HG03175 (cell line): ENCODE data around the gene MTMR10.

Experiments
- ATAC-seq: cut with Tn5 transposase; IDR thresholded peaks from one replicate; pipeline ENCODE4 v1.9.1; 2021; ENCODE audit warnings: mild to moderate bottlenecking, moderate library complexity; ENCODE audit not compliant: unreplicated experiment

The MTMR10 gene

DNA sequence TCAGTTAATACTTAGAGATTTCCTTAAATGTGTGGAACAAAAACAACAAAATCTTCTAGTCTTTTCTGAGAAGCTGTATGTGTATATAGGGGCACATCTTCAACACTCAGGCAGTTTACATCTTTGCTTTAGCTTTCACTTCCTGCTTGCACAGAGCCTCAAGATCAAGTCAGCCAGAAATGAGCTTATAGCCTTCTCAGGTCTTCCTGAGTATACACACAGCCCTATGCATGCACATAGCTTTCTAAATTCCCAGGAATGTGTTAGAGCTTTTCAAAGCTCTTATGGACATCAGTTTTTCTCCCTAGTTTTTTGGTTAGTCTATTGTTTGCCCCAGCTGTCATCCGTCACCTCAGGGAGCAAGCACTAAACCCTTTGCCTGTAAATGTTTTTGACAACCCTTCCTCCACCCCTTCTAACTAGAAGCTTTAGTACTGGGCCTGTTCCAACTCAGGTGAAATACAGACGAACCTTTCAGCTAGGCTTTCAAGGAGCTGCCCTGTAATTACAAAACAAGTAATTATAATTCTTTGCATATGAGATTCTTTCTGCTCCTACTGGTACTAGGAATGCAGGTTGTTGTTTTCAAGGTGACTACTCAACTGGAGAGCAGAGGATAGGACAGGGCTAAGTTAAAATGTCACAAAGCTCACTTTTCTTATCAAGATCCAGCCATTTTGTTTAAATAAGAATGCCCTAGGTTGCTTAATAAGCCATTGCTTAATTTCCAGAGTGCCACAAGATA is 22.6 kb upstream of the MTMR10 start:
- ATAC-seq = peak; percentile 89

DNA sequence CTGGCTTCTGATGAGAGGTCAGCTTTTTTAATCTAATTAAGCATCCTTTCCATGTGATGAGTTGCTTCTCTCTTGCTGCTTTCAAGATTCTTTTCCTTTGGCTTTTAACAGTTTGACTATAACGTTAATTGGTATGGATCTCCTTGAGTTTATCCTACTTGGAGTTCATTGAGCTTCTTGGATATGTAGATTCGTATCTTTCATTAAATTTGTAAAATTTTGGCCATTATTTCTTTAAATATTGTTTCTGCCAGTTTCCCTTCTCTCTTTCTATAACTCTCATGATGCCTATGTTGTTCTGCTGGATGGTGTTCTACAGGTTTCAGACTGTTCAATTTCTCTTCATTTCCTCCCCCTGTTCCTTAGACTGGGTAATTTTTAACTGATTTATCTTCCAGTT is 21.0 kb upstream of the MTMR10 start:
- no peak for ATAC-seq

DNA sequence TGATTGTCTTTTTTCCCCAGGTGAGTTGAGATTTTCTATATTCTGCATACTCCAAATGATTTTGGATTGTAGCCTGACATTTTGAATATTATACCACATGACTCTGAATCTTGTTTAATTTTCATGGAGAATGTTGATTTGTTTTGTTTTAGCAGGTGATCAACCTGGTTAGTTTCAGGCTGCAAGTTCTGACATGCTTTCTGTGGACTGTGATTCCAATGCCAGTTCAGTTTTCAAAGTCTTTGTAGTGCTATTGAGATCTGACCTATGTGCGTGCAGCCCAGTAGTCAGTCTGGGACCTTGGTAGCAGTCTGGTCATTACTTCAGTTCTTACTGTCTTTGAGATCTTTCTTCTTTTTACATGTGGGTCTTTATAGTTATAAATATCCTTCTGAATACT is 18.6 kb upstream of the MTMR10 start:
- ATAC-seq = no peak

DNA sequence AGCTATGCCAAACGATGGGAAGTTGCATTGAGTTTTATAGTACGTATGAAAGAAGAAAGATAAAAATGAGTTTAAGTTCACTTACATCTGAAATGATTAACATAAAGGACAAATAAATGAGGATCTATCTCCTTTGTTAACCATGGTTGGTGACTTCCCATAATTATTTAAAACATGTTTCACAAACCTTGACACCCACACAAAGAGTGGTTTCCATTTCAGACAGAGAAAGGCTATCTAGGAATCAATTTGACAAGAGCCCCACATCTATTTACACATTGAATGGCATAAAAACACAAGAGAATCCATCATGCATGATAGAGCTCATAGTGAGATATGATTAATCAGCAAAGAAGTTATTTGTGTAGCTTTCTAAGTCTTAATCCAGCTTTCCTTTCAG is 14.2 kb upstream of the MTMR10 start:
- ATAC-seq = no peak

DNA sequence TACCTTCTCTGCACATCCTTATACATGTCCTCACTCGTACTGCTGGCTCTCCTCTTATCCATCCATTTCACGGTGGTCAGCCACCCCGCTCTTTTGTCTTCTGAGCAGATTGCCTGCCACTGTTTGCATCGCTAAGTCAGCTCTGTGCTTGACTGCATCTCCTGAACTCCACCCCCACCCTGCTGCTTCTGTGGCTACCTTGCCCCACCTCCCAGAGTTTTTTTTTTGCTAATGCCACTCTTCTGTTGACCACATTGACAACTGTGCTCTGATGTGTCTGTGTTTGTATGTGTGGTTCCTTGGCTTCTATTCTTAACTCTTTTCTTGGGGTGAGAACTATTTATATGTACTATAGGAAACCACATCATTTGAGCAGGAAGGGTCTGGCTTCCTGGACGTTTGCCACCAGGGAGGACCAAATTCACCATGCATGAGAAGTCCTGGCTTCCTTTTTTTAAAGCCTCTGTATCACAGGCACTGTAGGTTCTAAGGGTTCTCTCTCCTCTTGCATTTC is 12.8 kb upstream of the MTMR10 start:
- ATAC-seq = peak; percentile 90

DNA sequence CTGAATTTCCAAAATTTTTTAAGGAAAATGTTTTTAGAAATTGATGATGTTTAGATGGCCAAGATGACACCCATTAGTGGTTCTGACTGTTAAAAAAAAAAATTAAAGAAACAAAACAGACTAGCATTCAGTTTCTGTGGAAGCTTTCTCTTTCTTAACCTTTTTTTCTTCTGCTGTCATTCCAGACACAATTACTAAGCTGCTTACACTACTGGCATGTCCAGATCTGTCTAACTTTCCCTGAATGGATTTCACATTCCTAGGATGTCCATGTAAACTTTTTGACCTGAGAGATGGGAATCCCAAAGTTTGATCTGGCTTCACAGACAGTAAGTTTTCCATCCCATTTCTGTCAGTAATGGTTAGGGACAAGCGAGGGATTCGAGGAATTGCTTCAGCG is 10.3 kb upstream of the MTMR10 start:
- no peak for ATAC-seq

DNA sequence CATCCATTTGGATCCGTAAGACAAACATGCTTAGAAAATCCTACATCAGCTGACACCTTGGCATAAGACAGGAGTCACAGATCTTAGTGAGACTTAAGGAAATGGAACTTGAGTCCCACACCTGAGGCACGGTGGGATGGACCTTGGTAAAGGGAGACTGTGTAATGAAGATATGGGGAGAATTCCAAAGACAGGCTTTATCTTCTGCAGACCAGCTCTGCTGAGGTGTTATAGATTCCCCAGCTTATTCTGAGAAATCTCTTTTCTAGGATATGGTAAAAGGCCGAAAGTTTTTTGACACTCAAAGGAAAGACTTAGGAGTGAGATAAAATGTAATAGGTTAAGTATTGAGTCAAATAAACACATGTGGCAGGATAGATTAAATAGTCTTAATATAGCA is 8.3 kb upstream of the MTMR10 start:
- ATAC-seq = no peak

DNA sequence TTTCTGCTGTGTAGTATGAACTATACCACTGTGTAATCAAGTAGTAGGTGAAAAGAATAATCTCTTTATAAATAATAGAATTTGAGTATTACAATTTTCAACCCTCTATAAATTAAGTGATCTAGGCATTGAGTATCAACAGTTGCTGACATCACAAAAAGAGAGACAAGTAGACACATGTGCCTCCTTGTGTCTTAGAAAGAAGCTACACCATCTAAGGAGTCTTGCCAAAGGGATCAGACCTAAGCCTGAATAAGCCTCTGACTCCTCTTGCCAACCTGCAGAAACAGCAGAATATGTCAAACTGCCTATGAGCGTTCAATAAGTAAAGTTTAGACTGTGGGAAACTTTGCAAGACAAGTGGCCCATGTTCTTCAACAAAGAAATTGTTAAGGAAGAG is 5.8 kb upstream of the MTMR10 start:
- ATAC-seq = no peak

DNA sequence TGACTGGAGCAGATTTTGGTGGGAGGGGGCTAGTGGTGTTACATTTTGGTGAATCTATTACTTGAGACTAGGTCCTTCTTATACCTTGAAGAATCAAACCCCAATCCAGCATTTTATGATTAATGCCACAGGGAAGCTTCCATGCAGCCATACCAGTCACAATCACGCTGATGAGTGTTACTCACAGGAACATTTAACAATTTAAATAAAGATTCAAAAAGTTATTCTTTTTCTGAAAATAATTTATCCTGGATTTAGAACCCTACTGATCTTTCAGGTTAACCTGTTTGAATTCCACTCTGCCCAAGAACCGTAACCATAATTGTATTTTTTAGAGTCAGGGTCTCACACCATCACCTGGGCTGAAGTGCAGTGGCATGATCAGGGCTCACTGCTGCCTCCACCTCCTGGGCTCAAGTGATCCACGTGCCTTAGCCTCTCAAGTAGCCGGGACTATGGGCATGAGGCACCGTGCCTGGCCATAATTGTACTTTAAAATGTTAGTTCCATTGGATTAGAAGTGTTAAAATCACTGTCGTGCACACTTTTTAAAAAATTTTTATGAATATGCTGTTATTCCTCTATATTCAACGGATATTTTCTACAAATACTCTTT is 929 bp upstream of the MTMR10 start:
- no peak for ATAC-seq

DNA sequence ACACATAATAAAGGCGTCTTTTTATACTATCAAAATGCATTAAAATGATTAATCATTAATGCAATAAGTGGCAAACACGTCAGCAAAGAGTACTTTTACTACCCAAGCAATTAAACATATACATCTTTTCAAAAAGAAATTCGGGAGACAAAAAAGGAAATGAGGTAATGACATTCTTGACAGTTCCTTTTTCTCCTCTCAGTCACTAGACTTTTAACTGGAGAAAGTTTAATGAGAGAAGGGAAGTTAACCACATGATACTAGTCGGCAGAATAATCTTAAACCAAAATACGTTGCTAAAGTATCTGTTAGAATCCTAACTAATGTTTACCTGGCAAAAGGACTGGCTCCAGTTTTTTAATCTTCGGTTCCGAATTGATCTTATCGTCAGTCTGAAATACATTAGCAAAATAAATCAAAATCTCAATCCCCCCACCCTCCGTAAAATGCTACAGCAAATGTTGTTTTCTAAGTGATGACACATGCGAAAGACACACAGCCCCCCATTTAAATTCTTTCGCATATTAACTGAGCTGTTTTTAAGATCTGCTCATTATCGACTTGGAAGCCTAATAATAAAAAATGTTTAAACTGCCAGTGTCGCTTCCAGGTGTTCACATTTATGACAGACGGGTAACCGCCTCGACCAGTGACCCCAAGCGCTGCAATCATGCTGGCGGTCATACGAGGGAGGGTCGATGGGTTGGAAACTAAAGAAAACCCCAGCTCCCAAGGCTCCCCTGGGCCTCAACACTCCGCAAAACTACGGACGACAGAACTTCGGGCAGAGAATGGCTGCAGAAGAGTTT is 778 bp downstream of the MTMR10 start:
- ATAC-seq = no peak

DNA sequence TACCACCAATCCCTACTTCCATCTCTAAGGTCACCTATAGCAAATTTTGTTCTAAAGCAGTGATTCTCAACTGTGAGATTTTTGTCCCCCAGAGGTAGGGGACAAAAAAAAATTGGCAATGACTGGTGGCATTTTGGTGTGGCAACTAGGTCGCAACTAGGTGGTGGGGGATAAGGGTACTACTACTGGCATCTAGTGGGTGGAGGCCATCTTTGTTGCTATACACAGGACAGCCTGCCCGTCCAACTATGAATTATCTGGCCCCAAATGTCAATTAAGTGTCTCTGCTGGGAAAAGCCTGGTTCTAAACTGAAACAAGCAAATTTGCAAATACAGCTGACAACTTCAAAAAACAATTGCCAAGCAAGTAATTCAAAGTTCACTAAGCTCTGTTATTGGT is 1.4 kb downstream of the MTMR10 start:
- no peak for ATAC-seq

DNA sequence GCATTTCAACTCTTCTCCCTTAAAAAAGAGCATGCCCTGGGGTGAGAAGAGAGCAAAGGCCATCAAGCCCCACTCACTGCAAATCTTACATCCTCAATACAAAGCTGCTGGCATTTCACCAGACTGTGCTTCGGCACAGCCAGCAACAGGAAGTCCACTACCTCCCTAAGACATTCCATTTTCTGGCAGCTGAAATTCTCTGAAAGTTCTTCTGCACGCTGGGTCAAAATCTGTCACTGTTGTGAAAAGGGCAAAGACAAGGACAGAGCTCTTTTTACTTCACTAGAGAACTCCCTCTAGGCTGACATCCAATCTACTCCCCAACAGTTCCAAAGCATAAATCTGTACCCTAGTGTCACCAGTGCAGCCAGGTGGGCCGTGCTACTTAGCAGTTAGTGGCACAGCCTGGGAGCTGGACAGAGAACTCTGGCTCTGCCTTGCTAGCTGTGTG is 6.3 kb downstream of the MTMR10 start:
- no peak for ATAC-seq

DNA sequence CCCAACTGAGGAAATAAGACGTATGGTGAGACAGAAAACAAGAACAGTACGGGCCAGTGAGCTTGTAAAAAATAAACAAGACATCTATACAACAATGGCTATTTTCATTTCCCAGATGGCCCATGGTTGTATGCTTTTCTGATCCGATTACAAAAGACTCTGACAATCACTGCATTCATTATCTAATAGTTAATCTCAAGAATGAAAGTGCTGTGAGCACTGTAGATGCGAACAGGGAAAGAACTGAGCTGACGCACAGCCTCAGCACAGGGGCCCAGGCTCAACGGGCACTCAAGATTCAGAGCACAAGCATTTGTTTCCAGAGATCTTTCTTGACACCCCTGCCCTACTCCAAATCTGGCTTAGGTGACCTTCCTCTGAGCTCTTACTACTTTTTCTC is 6.9 kb downstream of the MTMR10 start:
- no peak for ATAC-seq

DNA sequence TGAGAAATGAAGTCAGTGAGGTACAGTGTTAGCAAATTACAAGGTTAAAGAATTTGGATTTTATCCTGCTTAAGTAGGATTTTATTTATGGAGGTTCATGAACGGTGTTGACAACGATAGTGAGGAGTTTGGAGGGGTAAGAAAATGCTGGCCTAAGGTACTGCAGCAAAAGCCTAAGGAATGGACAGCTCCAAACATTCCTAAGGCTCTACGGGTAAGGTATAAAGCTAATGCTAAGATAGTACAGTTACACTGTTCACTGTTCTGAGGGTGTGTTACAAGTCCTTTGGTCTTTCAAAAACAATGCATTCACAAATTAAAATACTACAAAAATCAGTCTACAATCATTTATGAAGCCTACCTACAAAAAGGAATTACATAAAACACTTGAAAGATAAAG is 7.3 kb downstream of the MTMR10 start:
- no peak for ATAC-seq

DNA sequence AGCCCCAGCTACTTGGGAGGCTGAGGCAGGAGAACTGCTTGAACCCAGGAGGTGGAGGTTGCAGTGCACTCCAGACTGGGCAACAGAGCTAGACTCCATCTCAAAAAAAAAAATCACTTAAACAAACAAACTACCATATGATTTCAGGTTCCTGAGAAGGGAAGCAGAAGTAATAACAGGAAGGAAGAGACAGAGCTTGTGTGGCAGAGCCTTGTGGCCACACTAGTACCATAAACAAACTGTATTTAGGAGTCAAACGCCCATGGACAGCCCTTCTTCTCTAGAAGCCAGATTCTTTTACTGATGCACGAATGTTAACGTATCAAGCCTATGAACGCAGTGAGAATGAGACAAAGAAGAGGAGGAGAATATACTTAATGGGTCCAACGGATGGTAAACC is 12.0 kb downstream of the MTMR10 start:
- no peak for ATAC-seq

DNA sequence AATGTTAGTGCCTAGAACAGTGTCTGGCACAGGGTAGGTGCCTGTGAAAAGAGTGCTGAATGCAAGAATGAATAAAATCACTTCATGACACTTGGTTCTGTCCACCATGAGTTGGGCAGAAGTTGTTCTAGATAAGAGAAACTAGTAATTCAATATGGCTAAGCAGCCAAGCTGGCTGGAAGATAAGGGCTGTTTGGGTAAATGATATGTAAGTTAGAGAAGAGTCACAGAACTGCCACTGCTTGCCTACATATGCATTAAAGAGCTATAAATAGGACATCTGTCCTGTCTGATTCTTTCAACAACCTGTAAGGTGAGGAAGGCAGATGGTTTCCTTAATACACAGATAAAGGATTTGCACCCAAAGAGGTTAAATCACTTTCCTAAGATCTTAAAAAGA is 13.1 kb downstream of the MTMR10 start:
- no peak for ATAC-seq

DNA sequence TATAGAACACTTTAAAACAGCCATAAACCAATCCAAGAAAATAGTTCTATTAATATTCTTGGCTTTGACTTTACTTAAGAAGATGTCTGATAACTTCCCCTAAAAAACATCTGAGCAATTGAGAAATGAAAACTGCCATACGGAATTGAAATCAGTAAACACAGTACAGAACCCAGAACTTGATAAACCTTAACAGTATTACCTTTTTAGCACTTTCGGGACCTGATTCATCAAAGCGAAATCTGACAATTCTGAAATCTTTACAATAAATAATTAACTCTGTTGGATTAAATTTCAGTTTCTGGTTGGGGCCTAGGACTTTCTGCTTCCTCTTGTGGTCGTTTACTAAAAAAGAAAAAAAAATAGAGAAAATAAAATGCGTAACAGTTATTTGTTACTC is 17.3 kb downstream of the MTMR10 start:
- no peak for ATAC-seq

DNA sequence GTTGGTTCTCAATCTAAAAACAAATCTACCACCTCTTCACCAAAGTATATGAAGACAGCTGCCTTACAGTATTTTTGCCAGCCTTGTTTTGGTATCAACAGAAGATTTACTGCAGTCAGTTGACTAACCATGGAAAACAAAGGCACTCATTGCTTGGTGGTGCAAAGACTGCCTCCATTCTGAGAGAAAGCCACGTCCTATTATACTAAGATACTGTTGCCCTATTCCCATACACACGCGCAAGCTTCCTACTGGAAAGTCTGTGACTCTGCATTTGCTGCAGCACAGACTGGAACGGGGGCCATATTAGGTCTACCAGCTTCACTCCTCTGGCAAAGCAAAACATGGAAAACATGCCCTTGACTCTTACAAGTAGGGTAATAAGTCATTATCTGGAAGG is 18.0 kb downstream of the MTMR10 start:
- ATAC-seq = no peak

DNA sequence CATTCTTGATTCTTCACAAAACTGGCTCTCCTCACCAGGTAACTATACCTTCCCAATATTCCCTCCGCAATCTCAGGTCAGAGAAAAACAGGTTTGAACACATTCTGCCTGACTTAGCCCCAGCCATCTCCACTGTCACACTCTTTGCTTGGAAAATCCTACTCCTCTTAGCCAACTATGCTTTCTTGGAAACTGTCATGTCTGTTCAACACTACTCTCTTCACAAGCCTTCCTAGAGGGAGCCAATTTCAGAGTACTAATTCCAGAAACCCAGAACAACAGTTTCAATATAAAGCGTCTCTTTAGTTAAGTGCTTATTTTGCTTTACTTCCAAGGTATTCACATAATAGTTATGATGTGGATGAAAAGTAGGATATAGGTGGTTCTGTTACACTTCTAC is 21.7 kb downstream of the MTMR10 start:
- no peak for ATAC-seq

DNA sequence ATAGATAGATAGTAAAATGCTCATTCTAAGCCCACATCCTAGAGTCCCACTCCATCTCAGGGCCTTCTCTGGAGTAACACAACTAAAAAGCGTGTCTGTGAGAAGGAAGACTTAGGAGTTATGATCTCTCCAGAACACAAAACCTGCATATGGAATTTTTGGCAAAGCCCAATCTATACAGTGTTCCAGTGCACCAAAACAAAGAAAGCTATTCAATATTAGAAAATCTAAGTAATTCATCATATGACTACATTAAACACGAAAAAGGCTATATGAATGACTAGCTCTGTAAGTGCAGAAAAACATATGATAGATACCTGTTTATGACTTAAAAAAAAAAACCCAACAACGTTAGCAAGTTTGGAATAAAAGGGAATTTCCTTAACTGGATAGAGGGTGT is 27.7 kb downstream of the MTMR10 start:
- no peak for ATAC-seq

DNA sequence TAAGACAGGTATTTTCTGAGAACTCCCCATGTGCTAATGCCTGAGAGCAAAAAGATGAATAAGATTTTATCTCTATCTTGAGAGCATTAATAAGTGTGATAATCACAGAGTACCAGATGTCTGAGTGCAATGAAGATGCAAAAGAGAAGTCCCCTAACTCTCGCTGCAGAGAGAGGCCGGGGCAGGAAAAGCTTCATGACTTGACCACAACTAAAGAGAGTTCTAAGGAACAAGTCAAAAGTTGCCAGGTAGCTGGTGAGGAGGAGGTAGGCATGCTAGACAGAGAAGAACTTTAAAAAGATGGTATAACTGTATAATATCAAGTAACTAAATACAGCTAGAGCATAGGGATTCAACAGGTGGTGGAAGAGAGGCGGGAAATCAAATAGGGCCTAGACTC is 28.8 kb downstream of the MTMR10 start:
- ATAC-seq = no peak

DNA sequence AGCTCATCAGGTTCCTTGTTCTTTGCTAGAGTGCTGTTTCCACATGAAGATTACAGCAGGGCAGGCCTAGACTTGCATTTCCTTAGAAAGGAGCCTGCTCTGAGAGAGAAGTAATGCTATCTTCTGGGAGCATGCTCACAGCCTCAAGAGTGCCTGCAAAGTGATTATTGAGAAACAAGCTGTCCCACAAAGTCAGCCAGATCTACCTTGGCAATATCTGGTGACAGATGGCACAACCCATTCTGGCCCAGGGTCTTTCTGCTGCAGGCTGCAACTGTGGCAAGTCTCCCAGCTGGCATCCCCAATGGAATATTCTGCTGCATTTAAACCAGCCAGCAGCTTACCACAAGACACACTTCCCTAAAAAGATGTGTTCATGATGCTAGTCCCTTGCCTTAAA is 29.3 kb downstream of the MTMR10 start:
- ATAC-seq = no peak
